Endodermal cell (in vitro differentiated cells): ENCODE results near the gene MTHFSD. TPM values are rescaled to one million over a fixed set of nuclear protein-coding genes. Genes with fewer than 3 reads are reported as not detected.

Experiments
- DNase-seq: peaks from one replicate; pipeline ENCODE4 v3.0.0-alpha.2; 2017
- H3K27ac ChIP-seq: 2 replicates; pipeline ENCODE4 v1.5.1; 2013; ENCODE audit warnings: mild to moderate bottlenecking, low read depth, low read length, moderate library complexity
- H3K27me3 ChIP-seq: 2 replicates; pipeline ENCODE4 v1.6.1; 2013; ENCODE audit warnings: mild to moderate bottlenecking, low read length, moderate library complexity; ENCODE audit not compliant: insufficient read depth, control insufficient read depth, poor library complexity, severe bottlenecking
- H3K36me3 ChIP-seq: 2 replicates; pipeline ENCODE4 v1.7.0; 2013; ENCODE audit warnings: mild to moderate bottlenecking, low read length, moderate library complexity; ENCODE audit not compliant: control insufficient read depth, insufficient read depth
- H3K4me1 ChIP-seq: one replicate; pipeline ENCODE4 v1.7.0; 2013; ENCODE audit warnings: low read length; ENCODE audit not compliant: control insufficient read depth, insufficient read depth
- H3K4me3 ChIP-seq: 2 replicates; pipeline ENCODE4 v1.5.1; 2013; ENCODE audit warnings: mild to moderate bottlenecking, low read length, moderate library complexity
- H3K9ac ChIP-seq: 2 replicates; pipeline ENCODE4 v1.6.1; 2013; ENCODE audit warnings: mild to moderate bottlenecking, low read length, moderate library complexity; ENCODE audit not compliant: poor library complexity, severe bottlenecking; ENCODE audit errors: extremely low read depth
- H3K9me3 ChIP-seq: 2 replicates; pipeline ENCODE4 v1.6.1; 2013; ENCODE audit warnings: mild to moderate bottlenecking, low read length, moderate library complexity; ENCODE audit not compliant: control insufficient read depth
- H3K27ac Mint-ChIP-seq: 2 replicates; pipeline ENCODE4 v1.8.0; 2020; ENCODE audit warnings: mixed read lengths
- H3K27me3 Mint-ChIP-seq: 2 replicates; pipeline ENCODE4 v1.8.0; 2021; ENCODE audit warnings: mild to moderate bottlenecking, mixed read lengths; ENCODE audit not compliant: insufficient read depth
- H3K36me3 Mint-ChIP-seq: 2 replicates; pipeline ENCODE4 v1.8.0; 2020; ENCODE audit warnings: low read depth, mixed read lengths
- H3K4me1 Mint-ChIP-seq: 2 replicates; pipeline ENCODE4 v1.8.0; 2020; ENCODE audit warnings: mixed read lengths
- H3K4me3 Mint-ChIP-seq: 2 replicates; pipeline ENCODE4 v1.8.0; 2020; ENCODE audit warnings: mild to moderate bottlenecking, moderate library complexity, mixed read lengths
- H3K9me3 Mint-ChIP-seq: 2 replicates; pipeline ENCODE4 v1.8.0; 2020; ENCODE audit warnings: mild to moderate bottlenecking, mixed read lengths
- WGBS, 2 experiments: methylation state at CpG; one replicate each; pipeline versions ENCODE4 v1.1.5 to v1.1.7; 2013; ENCODE audit warnings: missing lambda C conversion rate in 2 of 2, mixed read lengths in 1 of 2; ENCODE audit not compliant: insufficient coverage in 1 of 2, insufficient read length in 1 of 2; 5-methylcytosine and 5-hydroxymethylcytosine counted together
- total RNA-seq, 2 donors: library from RNA; stranded (reverse); fragmentation: NEBNext Ultra II Directional in 1 of 2; extraction: Animal tissue kit (Norgen Biotek cat#: 25700) in 1 of 2; gene quantifications; 2 replicates in 1 of 2; 3 replicates in 1 of 2; pipeline ENCODE4 v1.2.1, GENCODE V29; 2021
- TF ChIP-seq, protein P1 (sequence below): fragments of 200-600 bp; sonication (generic); conservative IDR thresholded peaks from 2 replicates; pipeline ENCODE4 v1.5.0; 2021; ENCODE audit warnings: antibody characterized with exemption, mild to moderate bottlenecking

Gene MTHFSD
- total RNA-seq, 2 donors from 2014 or later: 15.0 to 25.8 TPM

GRCh38 chr16:86520317-86521210, 34.5 kb downstream of the MTHFSD start:
- Histone ChIP-seq H3K4me3 (no peak overlapping the region), H3K27me3 (peaks cover 63% of the 10 kb centered on the region), H3K36me3 (no peaks in the 10 kb centered on the region), H3K9me3 (no peaks in the 10 kb centered on the region), H3K27ac (no peak overlapping the region), H3K4me1 (peaks cover 3% of the 10 kb centered on the region), H3K9ac (no peak overlapping the region)
- no peaks in the 10 kb centered on the region for H3K36me3 Mint-ChIP-seq
- TF ChIP-seq, protein P1, sequence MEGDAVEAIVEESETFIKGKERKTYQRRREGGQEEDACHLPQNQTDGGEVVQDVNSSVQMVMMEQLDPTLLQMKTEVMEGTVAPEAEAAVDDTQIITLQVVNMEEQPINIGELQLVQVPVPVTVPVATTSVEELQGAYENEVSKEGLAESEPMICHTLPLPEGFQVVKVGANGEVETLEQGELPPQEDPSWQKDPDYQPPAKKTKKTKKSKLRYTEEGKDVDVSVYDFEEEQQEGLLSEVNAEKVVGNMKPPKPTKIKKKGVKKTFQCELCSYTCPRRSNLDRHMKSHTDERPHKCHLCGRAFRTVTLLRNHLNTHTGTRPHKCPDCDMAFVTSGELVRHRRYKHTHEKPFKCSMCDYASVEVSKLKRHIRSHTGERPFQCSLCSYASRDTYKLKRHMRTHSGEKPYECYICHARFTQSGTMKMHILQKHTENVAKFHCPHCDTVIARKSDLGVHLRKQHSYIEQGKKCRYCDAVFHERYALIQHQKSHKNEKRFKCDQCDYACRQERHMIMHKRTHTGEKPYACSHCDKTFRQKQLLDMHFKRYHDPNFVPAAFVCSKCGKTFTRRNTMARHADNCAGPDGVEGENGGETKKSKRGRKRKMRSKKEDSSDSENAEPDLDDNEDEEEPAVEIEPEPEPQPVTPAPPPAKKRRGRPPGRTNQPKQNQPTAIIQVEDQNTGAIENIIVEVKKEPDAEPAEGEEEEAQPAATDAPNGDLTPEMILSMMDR: no peak
- H3K27me3 Mint-ChIP-seq: peaks cover 59% of the 10 kb centered on the region
- no peak for DNase-seq
- no peak overlapping the region for H3K4me3 Mint-ChIP-seq
- peaks cover 2% of the 10 kb centered on the region for H3K4me1 Mint-ChIP-seq
- no peak overlapping the region for H3K27ac Mint-ChIP-seq
- no peaks in the 10 kb centered on the region for H3K9me3 Mint-ChIP-seq
- WGBS, 2 experiments: 70% methylated on average over 25 to 30 of the region's 30 CpGs

- TF ChIP-seq, protein P1: peak; percentile 97
- no peaks in the 10 kb centered on the region for H3K9me3 ChIP-seq
- WGBS, 2 experiments: 32 to 40% methylated on average over 23 to 31 of the region's 31 CpGs
- Mint-ChIP-seq H3K27me3 (peaks cover 66% of the 10 kb centered on the region), H3K4me1 (peaks cover 2% of the 10 kb centered on the region), H3K9me3 (no peaks in the 10 kb centered on the region), H3K27ac (no peak overlapping the region), H3K4me3 (no peak overlapping the region), H3K36me3 (no peaks in the 10 kb centered on the region)
- H3K27ac ChIP-seq: no peak overlapping the region
- DNase-seq: peak; percentile 87
- no peak overlapping the region for H3K9ac ChIP-seq
- no peaks in the 10 kb centered on the region for H3K36me3 ChIP-seq
- H3K4me3 ChIP-seq: no peak overlapping the region
- peaks cover 71% of the 10 kb centered on the region for H3K27me3 ChIP-seq
- H3K4me1 ChIP-seq: peaks cover 3% of the 10 kb centered on the region
Measured at GRCh38 chr16:86519649-86520316, 35.3 kb downstream of the MTHFSD start.

GRCh38 chr16:86519007-86519648, 35.9 kb downstream of the MTHFSD start:
- H3K4me3 Mint-ChIP-seq: no peak overlapping the region
- H3K36me3 ChIP-seq: no peaks in the 10 kb centered on the region
- no peak overlapping the region for H3K9ac ChIP-seq
- H3K27ac Mint-ChIP-seq: no peak overlapping the region
- TF ChIP-seq, protein P1: no peak
- H3K27ac ChIP-seq: no peak overlapping the region
- DNase-seq: no peak
- H3K9me3 Mint-ChIP-seq: no peaks in the 10 kb centered on the region
- H3K4me1 ChIP-seq: peaks cover 3% of the 10 kb centered on the region
- H3K27me3 Mint-ChIP-seq: peaks cover 72% of the 10 kb centered on the region
- no peak overlapping the region for H3K4me3 ChIP-seq
- H3K4me1 Mint-ChIP-seq: peaks cover 2% of the 10 kb centered on the region
- peaks cover 78% of the 10 kb centered on the region for H3K27me3 ChIP-seq
- no peaks in the 10 kb centered on the region for H3K36me3 Mint-ChIP-seq
- H3K9me3 ChIP-seq: no peaks in the 10 kb centered on the region
- 88% methylated on average over 14 to 16 of the region's 16 CpGs for WGBS, 2 experiments
